Ureter (tissue), 1 donor: ENCODE measurements around the gene CLCN1. TPM values are rescaled to one million over a fixed set of nuclear protein-coding genes. Genes with fewer than 3 reads are reported as not detected.

Experiments
- DNase-seq: peaks from one replicate; pipeline ENCODE4 v3.0.0-alpha.2; 2020; ENCODE audit warnings: low spot score
- total RNA-seq: library from RNA; stranded (reverse); gene quantifications from one replicate; pipeline ENCODE4 v1.2.4, GENCODE V29; 2023
- donor health status: DM: yes; HTN: yes; CAD: no.

CLCN1 gene
- total RNA-seq, 1 donor from 2014 or later: 0.31 TPM

- no peak for DNase-seq
Measured at GRCh38 chr7:143396625-143397556, 81.0 kb downstream of the CLCN1 start.

GRCh38 chr7:143397710-143398530 lies 82.0 kb downstream of the CLCN1 start:
- DNase-seq: no peak

- DNase-seq: no peak
Measured at GRCh38 chr7:143398616-143399015, 82.7 kb downstream of the CLCN1 start.

- no peak for DNase-seq
Measured at GRCh38 chr7:143399151-143399550, 83.2 kb downstream of the CLCN1 start.

- no peak for DNase-seq
Measured at GRCh38 chr7:143399642-143400041, 83.7 kb downstream of the CLCN1 start.

GRCh38 chr7:143401265-143401664 lies 85.4 kb downstream of the CLCN1 start:
- no peak for DNase-seq

Other genes with a start within 250 kb of the CLCN1 start
- not detected for gene PIP, start 184.0 kb upstream of the CLCN1 start, total RNA-seq
- not detected for gene TAS2R39, start 132.7 kb upstream of the CLCN1 start, total RNA-seq
- gene TAS2R40, start 94.1 kb upstream of the CLCN1 start, total RNA-seq: not detected
- gene GSTK1, start 52.7 kb upstream of the CLCN1 start, total RNA-seq: 200 TPM
- 34.0 TPM for gene TMEM139, start 31.2 kb upstream of the CLCN1 start, total RNA-seq
- gene CASP2, start 27.8 kb upstream of the CLCN1 start, total RNA-seq: 42.3 TPM
- gene FAM131B, start 46.6 kb downstream of the CLCN1 start, total RNA-seq: 0.57 TPM
- 169 TPM for gene ZYX, start 65.2 kb downstream of the CLCN1 start, total RNA-seq
- 24.9 TPM for gene EPHA1, start 92.7 kb downstream of the CLCN1 start, total RNA-seq
- 0.55 TPM for gene TAS2R60, start 127.3 kb downstream of the CLCN1 start, total RNA-seq
- not detected for gene TAS2R41, start 161.8 kb downstream of the CLCN1 start, total RNA-seq